CD4-positive, alpha-beta T cell treated with Interleukin-2 at 100 ng/mL for 4 hours (primary cell): ENCODE measurements around the gene SSBP4.
A peak's percentile ranks its signal among the peaks of the same experiment; 100 is the strongest.

Experiments used
- DNase-seq: peaks from one replicate; pipeline ENCODE4 v3.0.0-alpha.2; 2020; ENCODE audit warnings: low spot score

The SSBP4 gene

DNA sequence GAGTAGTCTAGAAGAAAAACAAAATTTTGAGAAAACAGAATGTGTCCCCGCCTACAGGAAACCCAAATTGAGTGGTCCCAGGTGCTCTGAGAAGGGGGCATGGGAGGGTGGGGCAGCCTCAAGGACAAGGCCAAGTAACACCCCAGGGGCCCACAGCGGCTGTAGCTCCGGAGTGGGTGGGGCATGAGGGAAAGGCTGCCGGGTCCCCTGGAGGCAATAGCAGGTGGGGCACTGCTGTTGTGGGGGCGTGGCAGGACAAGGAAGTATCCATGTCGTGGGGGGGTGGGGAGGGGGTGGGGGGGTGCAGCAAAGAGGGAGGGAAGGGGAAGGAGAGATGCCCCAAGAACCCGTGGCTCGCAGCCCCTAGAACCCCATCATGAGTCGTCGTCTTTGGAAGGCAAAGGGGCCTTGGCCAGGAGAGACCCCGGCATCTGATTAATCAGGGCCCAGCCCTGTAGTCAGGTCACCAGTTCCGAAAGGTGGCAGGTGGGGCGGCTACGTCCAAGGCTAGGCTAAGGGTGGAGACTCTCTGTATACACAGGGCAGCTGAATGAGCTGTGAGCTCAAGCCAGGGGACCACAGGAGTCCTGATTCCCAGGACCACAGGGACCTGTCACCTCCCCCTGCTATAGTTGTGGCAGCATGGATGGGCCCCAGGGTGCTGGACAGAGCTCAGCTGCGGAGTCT, 26.2 kb downstream of the SSBP4 start:
- DNase-seq, result no peak

DNA sequence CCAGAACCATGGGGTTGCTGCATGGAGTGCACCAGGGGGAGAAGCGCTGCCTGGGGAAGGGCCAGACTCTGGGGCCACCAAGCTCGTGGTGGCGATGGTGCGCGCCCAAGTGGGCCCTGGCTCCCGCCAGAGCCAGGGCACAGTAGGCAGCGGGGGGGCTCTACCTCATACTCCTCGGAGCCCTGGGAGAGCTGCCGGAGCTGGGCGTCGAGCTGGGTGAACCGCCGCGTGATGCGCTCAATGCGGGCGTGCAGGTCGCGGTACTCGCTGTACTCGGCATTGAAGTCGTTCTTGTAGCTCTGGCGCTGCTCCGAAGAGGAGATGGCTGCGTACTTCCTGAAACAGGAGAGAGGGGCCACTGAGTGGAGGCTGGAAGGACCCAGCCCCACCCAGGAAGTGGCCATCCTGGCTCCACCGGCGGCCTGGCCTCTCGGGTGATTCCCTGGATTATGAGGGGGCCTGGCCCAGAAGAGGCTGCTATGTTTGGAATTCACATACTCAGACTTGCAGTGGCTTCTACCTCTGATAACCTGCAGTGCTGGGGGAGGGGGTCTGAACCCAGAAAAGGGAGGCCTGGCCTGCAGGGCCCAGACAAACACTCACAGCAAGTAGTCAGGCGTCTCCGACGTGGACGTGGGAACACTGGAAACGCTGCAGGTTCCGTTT, 27.1 kb downstream of the SSBP4 start:
- no peak for DNase-seq

DNA sequence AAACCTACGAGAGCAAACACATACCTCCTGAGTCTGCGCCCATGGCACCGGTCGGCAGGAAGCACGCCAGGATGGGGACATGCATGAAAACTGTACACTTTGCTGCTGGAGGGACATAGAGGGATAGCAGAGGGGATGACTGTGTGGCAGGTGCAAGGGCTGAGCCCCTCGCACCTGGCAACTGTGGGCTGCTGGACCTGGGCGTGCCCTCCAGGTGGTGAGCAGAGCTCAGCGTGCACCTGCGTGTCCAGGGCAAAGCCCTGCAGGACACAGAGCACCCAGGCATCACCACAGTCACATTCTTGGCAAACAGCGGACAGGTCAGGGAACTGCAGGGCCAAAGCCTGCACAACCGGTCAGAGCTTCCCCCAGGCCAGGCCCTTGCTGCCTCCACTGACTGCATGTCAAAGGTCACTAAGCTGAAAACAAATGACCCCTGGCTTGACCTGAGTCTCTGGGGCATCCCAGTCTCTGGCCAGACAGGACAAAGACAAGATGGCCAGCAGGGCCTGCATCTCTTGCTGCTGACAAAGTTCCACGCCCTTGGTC, 27.7 kb downstream of the SSBP4 start:
- no peak for DNase-seq

DNA sequence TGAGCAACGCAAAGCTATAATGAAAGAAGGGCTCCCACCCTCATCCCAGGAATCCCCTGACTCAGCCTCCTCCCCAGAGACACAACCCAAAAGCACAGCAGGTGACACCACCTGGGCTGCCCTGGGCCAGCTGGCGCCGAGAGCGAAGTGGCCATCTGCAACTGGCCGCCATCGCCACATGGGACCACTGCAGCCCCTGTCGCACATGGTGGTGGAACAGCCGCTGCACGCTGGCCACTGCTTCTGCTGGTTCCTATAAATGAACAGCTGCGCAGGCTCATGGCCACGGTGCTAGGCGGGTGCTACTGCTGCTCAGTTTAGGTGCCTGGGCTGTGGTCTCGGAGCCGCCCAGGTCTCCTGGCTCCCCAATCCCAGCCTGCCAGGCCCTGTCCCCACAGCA, 30.4 kb downstream of the SSBP4 start:
- no peak for DNase-seq

DNA sequence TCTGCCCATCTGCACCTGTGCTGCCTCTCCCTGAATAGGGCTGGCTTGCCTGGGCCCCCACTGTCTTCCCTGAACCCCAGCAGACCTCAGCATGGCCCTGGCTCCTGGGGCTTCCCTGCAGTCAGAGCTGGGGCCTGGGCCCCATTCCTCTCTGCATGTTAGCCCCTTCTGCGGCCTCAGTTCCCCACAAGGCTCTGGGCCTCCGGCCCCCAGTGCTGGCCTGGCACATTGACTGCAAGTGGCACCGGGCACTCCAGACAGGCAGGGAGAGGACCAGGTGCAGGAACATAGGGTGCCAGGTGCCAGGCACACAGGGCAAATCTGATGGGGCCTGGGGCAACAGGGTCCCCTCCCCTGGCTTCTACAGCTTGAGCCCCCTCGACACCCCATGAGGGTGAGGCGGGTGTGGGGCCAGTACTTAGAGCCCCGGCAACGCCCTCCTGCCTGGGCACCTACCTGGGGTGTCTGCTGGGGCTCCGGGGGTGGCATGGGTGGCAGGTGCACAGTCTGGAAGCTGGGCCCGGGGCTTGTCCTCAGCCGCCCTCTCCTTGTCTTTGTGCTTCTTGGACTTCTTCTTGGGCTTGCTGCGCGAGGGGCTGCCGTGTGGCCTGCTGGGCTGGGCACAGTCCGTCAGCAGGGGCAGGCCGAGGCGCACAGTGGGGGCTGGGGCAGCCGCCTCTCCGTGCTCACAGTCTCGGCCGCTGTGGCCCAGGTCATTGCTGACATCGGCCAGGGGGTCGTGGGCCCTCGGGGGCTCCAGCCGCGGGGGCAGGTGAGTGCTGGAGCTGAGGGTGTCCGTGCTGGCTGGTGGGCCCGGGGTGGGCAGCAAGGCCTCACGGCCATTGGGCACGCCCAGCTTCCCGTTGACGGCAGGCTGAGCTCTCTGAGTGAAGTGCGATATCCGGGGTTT, 31.1 kb downstream of the SSBP4 start:
- DNase-seq, result no peak

DNA sequence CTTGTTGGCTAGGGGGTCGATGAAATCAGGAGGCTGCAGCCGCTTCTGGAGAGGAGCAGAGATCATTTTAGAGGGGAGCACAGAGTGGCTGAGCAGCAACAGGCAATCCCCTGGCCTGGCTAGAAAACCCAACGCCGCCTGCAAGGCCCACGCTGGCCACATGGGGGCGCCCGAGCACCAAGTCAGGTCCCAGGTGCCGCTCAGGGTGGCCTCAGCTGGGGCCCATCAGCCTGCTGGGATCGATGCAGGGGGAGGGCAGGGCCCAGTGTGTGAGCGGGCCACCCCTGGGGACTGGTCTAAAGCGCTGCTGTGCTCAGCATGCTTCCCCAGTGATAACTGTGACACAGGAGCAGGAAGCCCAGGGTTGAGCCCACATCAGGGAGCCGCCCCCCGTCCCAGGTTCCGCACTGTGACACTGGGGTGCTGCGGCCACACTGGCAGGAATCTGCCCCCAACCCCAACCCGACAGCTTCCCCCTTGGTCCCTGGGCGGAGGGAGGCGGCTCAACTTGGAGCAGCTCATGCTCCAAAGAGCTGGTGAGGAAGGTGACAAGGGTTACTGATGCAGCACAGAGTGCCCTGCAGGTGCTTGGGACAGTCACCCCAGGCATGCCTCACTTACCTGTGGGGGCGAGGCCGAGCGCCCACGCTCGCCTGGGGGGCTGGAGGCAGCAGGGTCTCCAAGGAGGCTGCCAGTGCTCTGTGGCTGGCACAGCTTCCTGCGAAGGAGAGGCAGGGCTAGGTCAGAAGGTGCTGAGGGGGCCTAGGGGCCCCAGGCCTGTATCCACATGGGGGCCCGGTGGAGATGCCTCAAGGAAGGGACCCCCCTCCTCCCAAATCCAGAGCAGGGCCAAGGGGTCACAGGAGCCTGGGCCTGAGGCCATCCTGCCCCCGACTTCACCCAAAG, 32.0 kb downstream of the SSBP4 start:
- peak; percentile 89 for DNase-seq

DNA sequence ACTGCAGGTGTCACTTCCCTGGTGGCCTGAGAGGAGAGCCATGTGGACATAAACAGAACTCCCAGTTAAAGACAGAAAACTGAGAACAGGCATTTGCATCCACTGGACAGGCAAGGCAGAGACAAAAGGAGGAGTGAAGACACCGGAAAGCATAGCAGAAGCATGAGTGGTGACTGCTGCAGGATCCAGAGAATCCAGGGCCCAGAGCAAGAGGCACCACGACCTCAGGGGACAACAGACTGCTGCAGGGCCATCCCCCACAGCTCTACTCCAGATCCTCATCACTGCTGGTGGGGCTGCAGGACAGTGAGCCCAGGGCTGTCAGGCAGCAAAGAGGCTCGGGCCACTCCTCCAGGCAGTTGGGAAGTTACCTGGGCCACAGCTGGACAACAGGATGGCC, 33.2 kb downstream of the SSBP4 start:
- DNase-seq, result no peak

DNA sequence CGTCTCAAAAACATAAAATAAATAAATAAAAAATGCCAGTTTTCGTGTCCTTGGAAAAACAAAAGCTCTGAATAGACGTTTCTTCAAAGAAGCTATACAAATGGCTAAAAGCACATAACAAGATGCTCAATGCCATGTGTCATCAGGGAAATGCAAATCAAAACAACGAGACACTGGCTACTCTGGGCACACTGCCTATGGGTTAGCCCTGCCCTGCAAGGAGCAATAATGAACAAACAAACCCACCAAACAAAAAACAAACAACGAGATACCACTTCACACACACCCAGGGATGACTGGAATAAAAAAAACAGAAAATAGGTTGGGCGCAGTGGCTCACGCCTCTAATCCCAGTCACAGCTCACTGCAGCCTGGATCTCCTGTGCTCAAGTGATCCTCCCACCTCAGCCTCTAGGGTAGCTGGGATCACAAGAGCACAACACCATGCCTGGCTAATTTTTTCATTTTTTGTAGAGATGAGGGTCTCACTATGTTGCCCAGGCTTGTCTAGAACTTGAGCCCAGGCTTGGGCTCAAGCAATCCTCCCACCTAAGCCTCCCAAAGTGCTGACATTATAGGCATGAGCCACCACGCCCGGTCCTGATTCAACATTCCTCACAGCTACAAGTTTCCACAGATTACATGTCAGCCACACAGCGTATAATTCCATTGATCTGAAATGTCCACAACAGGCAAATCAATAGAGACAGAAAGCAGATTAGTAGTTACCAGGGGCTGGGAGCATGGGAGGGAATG, 34.2 kb downstream of the SSBP4 start:
- DNase-seq, result no peak

DNA sequence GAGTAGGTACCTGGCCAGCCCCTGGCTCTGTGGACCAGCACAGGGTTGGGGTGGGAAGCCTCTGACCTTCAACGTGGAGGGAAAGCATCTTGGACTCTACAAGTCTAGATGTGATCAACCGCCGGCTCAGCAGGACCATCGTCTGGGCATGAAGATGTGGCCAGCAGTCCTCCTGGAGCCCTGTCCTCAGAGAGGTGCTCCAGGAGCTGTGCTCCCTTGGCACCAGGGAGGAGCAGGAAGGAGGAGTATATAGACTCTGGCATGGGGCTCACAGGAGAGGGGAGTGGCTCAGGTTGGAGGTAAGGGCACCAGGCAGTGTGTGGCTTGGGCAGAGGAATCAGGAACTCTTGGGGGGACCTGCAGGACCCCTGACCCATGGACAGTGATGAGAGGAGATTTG, 37.1 kb downstream of the SSBP4 start:
- DNase-seq, result no peak

DNA sequence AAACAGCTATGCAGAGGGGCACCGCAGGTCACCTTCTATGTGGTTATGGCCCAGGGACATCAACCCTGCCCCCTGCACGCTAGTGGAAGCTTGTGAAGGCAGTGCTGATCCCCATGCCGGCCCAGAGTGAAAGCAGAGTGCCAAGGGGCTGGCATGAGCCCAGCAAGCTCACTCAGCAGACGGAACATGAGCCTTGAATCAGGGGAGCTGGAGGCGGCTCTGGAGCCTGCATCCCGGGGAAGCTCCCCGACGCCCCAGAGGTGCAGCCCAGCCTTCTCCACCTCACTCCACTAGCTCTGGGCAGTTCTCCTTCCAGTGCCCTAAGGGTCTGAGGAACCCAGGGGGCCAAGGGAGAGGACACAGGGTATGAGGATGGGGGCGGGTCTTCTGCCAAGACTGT, 37.8 kb downstream of the SSBP4 start:
- no peak for DNase-seq

DNA sequence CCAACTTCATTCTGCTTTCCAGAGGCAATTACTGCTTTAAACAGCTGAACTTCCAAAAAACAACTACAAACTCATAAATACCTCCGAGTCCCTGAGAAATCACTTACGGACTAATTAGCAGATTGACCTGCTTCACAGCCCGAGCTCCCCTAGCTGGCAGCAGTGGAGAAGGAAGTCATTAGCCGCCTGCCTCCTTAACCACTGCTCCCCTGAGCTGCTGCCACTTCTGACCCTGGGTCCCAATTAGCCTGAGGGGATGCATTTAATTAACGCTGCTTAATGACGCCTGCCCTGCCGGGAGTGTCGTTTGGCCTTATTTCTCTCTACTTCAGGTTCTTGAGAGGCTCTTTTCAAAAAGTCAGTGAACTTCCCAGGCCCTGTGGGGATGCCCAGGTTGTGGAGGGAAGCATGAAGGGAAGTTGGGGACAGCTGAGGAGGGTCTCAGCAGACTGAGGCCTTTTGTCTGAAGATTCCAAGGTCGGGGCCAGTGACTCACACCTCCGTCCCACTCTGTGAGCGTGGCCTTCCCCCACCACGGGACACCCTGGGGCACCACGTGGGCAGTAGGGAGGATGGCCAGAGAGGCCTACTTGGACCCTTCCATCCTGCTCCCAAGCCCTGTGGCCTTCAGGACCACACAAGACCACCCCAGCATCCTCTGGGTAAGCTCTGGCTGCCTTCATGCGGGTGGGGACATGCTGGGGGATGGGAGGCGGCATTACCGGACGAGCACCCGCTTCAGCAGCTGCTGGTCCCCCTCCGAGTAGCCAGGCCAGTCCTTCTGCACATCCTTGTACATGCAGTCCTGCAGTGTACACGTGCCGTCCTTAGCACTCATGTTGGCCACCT, 38.5 kb downstream of the SSBP4 start:
- no peak for DNase-seq

DNA sequence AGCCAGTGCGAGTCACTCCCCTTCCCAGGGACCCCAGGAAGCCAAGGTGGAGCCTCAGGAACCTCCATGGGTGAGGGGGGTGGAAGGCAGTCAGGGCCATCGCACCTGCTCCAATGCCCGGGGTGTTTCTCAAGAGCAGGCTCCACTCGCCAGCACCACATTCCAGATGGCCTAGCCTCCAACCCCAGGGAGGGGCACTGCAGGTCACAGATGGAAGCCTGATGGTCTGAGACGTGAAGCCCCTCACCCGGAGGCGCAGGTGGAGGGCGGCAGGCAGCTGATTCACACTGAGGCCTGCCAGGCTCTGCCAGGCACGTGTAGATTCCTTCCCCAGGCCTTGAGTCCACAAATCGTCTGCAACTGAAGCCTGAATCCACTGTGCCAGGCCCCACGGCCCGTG, 41.7 kb downstream of the SSBP4 start:
- DNase-seq, result no peak

DNA sequence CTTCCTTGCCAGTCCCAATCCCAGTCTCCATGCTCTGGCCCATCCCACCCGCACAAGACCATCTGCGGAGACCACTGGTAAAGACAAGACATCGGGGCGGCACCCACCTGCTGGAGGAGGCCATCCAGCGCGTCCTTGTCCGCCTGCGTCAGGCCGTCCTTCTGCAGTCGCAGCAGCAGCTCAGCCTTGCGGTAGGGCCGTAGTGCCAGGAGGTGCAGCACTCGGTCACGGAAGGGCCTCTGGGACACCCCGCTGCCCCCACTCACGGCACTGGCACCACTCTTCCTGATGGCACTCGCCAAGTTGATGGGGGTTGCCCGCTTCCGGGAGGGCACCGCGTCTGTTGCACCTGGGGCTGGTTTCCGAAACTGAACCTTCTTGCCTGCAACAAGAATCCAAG, 42.3 kb downstream of the SSBP4 start:
- no peak for DNase-seq

DNA sequence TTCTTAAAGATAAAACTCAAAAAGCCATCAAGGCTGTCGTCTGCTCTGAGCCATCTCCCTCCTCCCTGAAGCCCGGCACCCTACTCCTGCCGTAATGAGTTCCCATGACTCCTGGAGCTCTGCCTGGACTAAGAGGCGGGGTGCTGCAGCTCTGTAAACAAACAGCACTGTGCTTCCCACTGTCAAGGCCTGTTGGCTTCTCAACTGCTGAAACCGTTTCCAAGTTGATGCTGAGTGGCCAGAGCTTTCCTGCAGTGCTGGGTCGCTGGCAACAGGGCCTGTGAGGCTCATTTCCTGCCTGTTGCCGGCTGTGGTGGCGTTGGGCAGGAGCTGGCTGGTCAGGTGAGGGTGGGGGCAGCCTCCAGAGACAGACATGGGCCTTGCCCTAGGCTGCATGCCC, 45.4 kb downstream of the SSBP4 start:
- DNase-seq, result no peak

DNA sequence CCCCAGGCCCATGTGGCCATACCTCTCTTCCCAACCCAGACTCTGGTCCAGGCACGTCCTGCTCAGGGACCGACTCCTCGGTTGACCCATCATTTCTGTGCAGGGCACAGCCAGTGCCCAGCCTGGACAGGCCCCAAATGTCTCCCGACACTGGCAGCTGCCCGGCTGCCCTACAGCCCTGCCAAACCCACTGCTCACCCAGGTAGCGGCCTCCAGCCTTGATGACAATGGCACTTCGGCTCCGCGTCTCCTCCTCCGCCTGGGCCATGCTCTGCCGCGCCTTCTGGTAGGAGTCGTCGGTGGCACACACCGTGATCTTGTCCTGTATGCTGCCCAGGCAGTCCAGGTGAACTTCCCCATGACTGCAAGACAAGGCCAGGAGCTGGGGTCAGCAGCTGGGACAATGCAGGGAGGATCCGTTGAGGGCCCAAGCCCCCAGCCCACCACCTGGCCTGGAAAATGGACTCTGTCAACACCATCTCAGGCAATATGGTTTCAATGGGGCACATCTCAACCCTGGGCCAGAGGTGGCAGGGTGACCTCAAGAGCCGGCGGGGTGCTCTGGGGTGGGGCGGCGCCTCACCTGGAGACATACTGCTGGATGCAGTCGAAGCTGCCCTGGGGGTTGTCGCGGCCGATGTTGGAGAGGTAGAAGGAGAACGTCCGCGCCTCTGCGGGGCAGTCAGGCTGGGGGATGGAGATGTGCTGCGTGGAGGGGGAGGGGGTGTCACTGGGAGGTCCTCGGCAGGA, 46.2 kb downstream of the SSBP4 start:
- DNase-seq, result no peak

DNA sequence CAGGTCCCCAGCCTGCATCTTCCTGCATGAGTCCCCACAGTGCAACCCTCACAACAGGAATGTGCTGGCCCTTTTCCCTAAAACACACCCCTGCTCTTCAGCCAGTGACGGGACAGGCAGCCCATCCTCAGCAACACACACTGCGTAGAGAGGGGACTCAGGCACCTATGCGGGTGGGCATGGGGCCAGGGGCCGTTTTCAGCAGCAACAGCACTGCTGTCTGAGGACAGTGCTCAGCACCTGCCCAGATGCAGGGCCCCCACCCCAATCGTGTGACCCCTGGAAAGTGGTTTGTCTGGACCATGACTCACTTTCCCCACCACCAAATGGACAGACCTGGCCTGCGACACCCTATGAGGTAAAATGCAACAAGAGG, 46.8 kb downstream of the SSBP4 start:
- DNase-seq, result no peak

DNA sequence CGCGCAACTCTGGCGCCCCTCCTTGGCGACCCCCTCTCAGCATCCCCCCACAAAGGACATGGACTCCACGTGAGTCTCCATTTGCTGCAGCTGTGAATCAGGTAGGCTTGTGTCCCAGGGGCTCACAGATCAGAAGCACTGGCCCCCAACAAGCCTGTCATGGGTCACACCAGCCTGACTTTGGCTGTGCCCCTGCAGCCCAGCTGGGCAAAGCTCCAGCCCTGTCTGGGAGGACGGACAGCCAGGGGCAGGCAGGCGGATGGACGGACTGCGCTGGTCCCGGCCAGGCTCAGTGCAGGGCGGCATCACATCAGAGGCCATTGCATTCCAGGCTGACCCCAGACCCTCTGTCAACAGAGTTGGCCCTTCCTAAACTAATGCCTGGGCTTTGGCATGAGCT, 47.2 kb downstream of the SSBP4 start:
- no peak for DNase-seq

DNA sequence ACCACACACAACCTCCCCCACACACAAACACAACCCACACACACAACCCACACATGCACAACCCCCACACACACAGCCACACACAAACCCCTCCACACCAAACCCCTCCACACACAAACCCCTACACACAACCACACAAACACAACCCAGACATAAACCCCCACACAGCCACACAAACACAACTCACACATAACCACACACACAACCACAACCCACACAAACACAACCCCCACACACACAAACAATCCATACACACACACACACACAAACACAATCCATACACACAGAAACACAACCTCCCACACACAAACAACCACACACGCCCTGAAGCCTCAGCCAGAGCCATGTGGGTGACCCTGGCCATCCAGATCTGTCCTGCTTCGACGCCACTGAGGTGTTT, 48.8 kb downstream of the SSBP4 start:
- DNase-seq, result no peak

DNA sequence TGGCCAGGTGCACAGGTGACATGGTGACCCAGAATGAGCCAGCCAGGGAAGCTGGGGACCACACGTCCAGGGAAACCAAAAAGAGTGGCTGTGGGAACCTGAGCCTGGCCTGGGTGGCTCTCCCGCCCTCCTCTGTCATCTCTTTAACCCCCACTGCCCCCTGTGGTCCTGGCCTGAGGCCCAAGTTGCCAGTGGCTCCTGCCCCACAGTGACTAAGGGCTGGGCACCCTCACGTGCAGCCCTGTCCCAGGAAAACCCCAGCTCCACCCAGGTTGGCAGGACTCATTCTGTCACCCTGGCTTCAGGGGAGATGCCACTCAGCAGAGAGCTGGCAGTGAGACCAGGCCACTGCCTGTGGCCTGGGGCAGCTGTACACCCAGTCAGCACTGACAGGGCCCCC, 49.3 kb downstream of the SSBP4 start:
- no peak for DNase-seq
